ENCODE data around the gene SPATA6.

Gene SPATA6

DNA sequence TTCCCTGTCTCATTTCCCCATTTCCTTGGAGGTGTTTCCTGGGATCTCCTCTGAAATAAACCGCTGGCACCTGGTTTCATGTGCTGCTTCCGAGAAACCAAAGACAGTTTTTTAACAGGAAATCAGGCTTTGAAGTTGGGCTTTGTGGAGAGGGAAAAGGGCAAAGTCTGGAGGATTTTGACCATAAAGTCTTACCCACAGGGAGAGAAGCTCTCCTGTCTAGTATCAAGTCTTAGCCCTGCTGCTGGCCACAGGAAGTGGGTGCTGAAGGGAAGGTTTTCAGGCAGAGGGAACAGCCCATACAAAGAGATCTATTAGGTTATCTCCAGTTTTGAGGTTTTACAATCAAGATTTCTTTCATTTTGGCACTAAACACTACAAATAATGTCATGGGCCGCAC, 220.2 kb downstream of the SPATA6 start:
- DNase-seq (ENCODE audit: low spot score): no peak

DNA sequence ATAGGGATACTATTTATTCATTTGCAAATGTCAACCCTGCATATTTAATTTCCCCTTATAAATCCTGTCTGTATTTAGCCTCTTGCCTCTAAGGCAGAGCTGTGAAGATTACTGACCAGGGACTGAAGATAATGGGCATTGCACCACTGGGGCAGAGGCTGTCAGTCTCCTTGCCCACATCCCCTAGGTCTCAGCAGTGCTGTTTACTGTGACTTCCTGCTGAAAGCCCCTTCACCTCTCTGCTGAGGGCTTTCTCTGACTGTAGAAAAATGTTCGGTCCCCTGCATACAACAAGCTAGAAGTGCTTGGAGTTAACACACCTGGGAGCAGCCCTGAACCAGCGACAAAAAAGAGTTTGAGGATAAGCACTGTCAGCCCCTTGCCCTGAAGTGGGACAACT, 220.7 kb downstream of the SPATA6 start:
- DNase-seq (ENCODE audit: low spot score): no peak

DNA sequence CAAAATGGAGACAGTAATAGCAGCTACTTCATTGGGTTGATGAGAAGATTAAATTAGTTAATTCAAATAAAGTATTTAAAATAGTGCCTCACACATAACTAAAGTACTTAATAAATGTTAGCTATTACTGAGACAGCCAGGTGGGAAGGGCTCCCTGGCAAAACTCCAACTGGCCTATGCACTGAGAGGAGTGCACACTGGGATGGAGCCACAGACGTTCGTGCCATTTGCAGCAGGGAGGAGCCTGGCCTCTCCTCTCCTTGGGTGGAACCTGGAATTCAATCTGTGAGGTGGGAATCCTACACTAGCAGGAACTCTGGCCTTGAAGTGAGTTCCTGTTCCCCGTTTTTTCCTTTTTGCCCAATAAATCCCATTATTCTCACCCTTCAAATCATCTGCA, 221.4 kb downstream of the SPATA6 start:
- peak; percentile 23 for DNase-seq (ENCODE audit: low spot score)

DNA sequence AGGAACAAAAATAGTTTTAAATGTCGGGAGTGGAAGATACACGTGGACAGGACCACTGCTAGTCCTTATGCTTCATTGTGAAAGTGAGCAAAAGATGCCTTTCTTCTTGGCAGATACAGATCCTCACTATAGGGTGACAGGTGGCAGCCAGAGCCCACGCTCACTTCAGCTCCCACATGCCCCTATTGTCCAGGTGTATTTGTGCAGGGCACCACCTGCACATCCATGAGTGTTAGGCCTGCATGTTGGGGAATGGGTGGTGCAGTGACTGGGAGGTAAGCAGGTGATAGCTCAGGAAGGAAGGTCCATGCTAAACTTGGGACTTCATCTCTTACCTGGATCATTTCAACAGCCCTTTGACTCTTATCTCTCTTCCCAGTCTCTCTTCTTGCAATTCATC, 222.1 kb downstream of the SPATA6 start:
- peak; percentile 14 for DNase-seq (ENCODE audit: low spot score)

DNA sequence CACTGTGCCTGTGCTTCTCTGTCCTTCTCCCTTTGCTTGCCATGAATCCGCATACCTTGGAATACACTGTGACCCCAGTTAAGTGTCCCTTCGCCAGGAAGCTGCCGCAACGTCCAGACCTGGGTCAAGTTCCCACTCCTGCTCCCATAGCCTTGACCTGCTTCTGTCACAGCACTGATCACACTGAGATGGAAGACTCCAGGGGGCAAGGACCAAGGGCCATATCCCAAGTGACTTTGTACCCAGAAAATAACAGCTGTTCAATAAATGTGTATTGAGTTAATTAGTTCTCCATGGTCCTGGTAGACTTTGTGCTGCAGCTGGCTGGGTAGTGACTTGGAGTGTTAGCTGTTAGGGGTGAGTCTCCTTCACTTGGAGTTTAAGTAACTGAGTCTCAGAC, 223.6 kb downstream of the SPATA6 start:
- no peak for DNase-seq (ENCODE audit: low spot score)

DNA sequence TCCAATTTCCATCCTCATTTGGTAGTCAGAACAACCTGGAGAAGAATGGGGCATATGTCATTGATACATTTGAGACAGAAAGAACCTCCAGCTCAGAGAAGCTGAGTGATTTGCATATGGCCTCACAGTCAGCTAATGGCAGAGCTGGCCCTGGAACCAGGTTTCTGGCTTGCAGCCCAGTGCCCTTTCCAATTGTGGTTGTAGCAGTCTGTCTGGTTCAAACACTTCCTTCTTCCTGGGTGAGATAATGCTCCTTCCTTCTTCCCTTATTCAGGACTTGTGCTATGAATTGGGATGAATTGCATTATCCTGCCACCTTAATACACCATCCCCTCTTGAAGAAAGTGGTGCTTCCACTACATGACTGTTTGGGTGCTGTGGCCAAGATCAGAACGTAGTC, 225.3 kb downstream of the SPATA6 start:
- DNase-seq (ENCODE audit: low spot score): no peak

Measured in SW480 (cell line).